ENCODE data around the gene ITLN2. TPM values are rescaled to one million over a fixed set of nuclear protein-coding genes. Genes with fewer than 3 reads are reported as not detected.

ITLN2 gene
- total and polyA plus RNA-seq, 2 of the 8 experiments (the other 6 are each of a cell fraction or from before 2014, with no cell fraction given), result 4.7 to 6.3 TPM

DNA sequence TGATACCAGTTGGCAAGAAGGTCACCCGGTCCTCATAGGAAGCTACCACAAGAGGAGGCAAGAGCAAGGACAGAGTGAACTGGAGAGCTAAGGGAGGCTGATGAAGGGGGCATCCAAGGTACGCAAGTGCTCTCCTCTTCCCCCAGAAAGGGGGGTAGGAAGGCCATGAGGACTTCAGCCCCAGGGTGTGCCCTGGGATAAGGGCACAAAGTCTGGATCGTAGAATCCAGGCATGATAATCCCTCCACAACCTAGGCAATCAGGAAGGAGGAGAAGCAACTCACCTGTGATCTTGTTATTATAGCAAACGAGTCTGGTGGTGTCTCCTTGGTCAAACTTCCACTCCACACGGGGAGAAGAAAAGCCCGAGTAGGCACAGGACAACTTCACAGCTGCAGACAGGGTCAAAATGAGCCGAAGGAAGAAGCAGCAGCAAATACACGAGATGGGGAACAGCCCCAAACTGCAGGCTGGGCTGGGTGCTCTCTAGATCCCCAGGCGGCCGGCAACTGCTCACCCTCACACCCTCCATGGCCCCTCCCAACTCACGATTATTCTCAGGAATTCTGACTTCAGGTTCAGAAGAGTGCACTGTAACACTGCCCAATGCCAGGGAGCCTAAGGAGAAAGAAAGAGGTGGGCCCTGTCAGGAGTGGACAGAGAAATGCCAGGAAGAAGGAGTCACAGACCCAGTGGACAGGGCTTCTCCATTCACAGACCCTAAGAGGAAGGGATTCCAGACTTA lies 46.3 kb upstream of the ITLN2 start:
- Histone ChIP-seq H2BK15ac (ENCODE audit: low read length) (no peak overlapping the region), H3K14ac (ENCODE audit: insufficient read length) (no peak overlapping the region), H2AK5ac (ENCODE audit: low read depth, low read length) (no peak overlapping the region), H3K23ac (ENCODE audit: insufficient read length) (no peak overlapping the region), H3K4me1 (replicated peaks in 1 of 4; ENCODE audit: control insufficient read depth in 3 of 4, insufficient read depth in 4 of 4, low read length in 3 of 4) (peaks cover 0 to 3% (median 0%) of the 10 kb centered on the region in 4 experiments; a peak in 2 of 7 replicates), H3K27me3 (replicated peaks in 1 of 4; ENCODE audit: control insufficient read depth in 3 of 4, extremely low read depth in 1 of 4, insufficient read depth in 3 of 4, low read length in 3 of 4) (no peaks in the 10 kb centered on the region), H3K4ac (replicated peaks; ENCODE audit: insufficient read length, low read depth, low read length) (no peak overlapping the region), H3K4me3 (ENCODE audit: extremely low read depth in 1 of 4, insufficient read depth in 2 of 4, low read depth in 3 of 4, low read length in 4 of 4) (no peak overlapping the region), H3K79me1 (ENCODE audit: low read depth, low read length) (peaks cover 8% of the 10 kb centered on the region), H3K4me2 (ENCODE audit: insufficient read depth in 1 of 2, low read depth in 2 of 2, low read length in 2 of 2) (no peak overlapping the region), H3K56ac (replicated peaks; ENCODE audit: insufficient read length, low read depth, low read length) (no peak overlapping the region), H2BK120ac (replicated peaks; ENCODE audit: low read depth, low read length) (no peak overlapping the region), H3K79me2 (ENCODE audit: control insufficient read depth in 1 of 2, insufficient read depth in 2 of 2, low read length in 2 of 2) (peaks cover 0 to 39% of the 10 kb centered on the region in 2 experiments; a peak in 3 of 4 replicates), H3K18ac (ENCODE audit: extremely low read depth, low read length) (no peak overlapping the region), H2BK5ac (ENCODE audit: low read depth, low read length) (no peak overlapping the region; the same call in 1 of the 2 replicates), H3K27ac (ENCODE audit: low read depth, low read length) (no peak overlapping the region), H2BK20ac (ENCODE audit: low read length) (no peak overlapping the region), H3K23me2 (ENCODE audit: low read depth, low read length) (no peaks in the 10 kb centered on the region), H4K8ac (ENCODE audit: extremely low read depth, insufficient read depth, low read length) (no peak overlapping the region), H2BK12ac (ENCODE audit: low read depth, low read length) (no peak overlapping the region), H4K91ac (replicated peaks; ENCODE audit: insufficient read length, low read length) (no peak overlapping the region), H4K5ac (ENCODE audit: insufficient read length, low read depth, low read length) (no peak overlapping the region), H4K20me1 (replicated peaks in 1 of 2; ENCODE audit: control insufficient read depth in 1 of 2, insufficient read depth in 2 of 2, low read length in 2 of 2) (peaks cover 2 to 18% of the 10 kb centered on the region in 2 experiments), H3K36me3 (ENCODE audit: control insufficient read depth in 2 of 4, insufficient read depth in 4 of 4, low read length in 3 of 4) (peaks cover 33 to 54% (median 38%) of the 10 kb centered on the region in 4 experiments), H3K9me3 (ENCODE audit: insufficient read depth in 2 of 2, low read depth in 1 of 2, low read length in 1 of 2) (no peaks in the 10 kb centered on the region), H3K9ac (replicated peaks in 1 of 4; ENCODE audit: extremely low read depth in 1 of 4, low read depth in 3 of 4, low read length in 3 of 4) (no peak overlapping the region), H2AFZ (ENCODE audit: low read length) (no peak overlapping the region)
- ChIA-PET CTCF (ENCODE audit: partially characterized antibody) (interaction anchor here (0.6 to 5.1 kb wide), 8 partner anchors 10 to 166 kb away, joined by 3 to 58 read pairs (median 5); partner anchors contain the start of genes F11R and USF1), POLR2A (ENCODE audit: partially characterized antibody) (interaction anchor here (1.2 to 1.8 kb wide), 4 partner anchors 20 to 176 kb away, joined by 3 to 5 read pairs (median 4); partner anchors contain the start of genes DEDD, F11R and ITLN2)
- no peak for FAIRE-seq
- 87% methylated on average over 10 of the region's 11 CpGs; no CpG with 5 or more reads in 1 of the 2 experiments for WGBS, 2 experiments (ENCODE audit: extremely low coverage in 1 of 2, insufficient coverage in 1 of 2, insufficient read length in 1 of 2, insufficient replicate concordance in 2 of 2, low coverage in 1 of 2, low lambda C conversion rate in 2 of 2, missing lambda C conversion rate in 1 of 2)
- DNase-seq (ENCODE audit: low read depth in 1 of 2, low spot score in 2 of 2), result no peak
- TF ChIP-seq ASH2L (IDR thresholded peaks at IDR 0.05; ENCODE audit: low read length) (no peak), RBBP5 (IDR thresholded peaks at IDR 0.05; ENCODE audit: borderline replicate concordance, low read depth, low read length) (no peak), SIN3A (conservative IDR thresholded peaks at IDR 0.05 in 1 of 2, IDR thresholded peaks at IDR 0.05 in 1 of 2; ENCODE audit: low read depth in 1 of 2, low read length in 2 of 2) (no peak)
- TF ChIP-seq, protein P1, sequence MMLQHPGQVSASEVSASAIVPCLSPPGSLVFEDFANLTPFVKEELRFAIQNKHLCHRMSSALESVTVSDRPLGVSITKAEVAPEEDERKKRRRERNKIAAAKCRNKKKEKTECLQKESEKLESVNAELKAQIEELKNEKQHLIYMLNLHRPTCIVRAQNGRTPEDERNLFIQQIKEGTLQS (IDR thresholded peaks at IDR 0.05; ENCODE audit: insufficient read depth, low read depth, low read length), result no peak

All from H1 (cell line).